NCI-H748 treated with DMSO at 0.1 percent for 48 hours (cell line): Measurements from ENCODE around the gene TNFRSF8.

Experiments used
- DNase-seq: peaks from one replicate; lab custom pipeline; 2025; lab: John Stamatoyannopoulos, UW

Gene TNFRSF8

GRCh38 chr1:12059722-12060464 lies 3.2 kb upstream of the TNFRSF8 start:
- DNase-seq = no peak

DNA sequence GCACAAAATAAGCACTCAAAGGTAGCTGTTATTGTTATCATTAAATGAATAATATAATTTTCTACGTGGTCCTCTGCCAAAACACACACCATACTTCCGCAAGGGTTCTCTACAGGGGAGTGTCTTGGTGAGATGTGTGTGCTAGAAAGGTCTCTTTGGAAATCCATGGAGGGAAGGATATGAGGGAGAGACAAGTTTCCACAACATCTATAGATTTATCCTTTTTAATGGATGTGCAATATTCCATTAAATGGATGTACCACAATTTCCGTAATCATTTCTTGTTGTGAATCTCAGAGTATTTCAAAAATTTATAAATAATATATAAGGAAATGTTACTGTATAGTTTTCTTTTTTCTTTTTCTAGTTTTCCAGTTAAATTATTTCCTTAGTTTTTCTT lies 2.6 kb upstream of the TNFRSF8 start:
- DNase-seq = no peak

DNA sequence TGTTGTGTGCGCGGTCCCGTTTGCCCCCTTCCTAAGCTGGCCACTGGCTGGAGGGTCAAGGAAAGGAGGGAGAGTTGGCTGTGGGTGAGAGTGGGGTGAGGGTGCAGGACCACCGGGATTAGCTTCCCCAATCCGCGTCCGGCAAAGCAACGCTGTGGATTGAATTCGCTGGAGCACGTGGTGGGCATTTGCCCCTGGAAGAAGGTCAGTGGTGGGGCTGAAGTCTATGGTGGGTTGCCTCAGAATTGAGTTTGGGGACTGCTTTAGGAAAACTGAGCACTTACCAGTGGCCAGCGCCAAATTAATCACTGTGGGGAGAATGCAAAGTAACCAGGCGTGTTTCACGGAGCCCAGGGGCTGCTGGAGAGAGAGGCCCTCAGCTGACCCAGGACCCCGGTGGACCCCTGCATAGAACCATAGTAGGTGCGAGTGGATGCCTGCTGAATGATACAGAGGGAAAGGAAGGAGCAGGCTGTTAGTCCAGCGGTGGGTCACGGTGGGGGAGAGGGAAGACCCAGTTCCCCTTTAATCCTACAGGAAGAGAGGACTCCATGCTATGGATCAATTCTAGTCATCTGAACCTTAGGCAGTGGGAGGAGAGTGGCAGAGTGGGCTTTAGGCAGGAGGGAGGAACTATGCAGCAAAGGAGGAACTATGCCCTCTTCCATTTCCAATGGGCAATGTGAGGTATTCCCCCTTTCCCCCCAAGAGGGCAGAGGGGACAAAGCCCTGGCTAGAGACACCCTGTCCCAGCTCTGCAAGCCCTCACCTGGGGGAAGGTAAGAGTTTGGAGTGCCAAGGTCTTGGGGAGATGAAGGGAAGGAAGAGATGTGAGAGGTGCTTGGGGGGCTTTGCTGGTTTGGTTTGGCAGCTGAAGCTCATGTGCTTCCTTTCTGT lies 1.2 kb downstream of the TNFRSF8 start:
- DNase-seq = no peak

DNA sequence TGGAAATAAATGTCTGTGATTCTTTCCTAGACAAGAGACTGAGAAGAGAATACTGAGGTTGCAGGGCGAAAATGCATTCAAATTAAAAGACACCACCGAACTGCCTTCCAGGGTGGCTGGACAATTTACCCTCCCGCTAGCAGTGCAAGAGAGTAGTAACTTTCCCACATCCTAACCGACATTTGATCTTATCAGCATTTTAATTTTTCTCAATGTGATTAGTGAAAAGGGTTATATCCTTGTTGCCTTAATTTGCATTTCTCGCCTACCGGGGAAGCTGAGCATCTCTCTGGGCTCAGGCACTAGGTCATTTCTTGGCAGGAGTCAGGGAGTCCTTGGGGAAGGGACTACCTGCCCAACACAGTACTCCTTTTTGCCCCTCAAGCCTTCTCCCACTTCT lies 2.8 kb downstream of the TNFRSF8 start:
- no peak for DNase-seq

- no peak for DNase-seq
Measured at GRCh38 chr1:12067900-12068821, 5.1 kb downstream of the TNFRSF8 start.

DNA sequence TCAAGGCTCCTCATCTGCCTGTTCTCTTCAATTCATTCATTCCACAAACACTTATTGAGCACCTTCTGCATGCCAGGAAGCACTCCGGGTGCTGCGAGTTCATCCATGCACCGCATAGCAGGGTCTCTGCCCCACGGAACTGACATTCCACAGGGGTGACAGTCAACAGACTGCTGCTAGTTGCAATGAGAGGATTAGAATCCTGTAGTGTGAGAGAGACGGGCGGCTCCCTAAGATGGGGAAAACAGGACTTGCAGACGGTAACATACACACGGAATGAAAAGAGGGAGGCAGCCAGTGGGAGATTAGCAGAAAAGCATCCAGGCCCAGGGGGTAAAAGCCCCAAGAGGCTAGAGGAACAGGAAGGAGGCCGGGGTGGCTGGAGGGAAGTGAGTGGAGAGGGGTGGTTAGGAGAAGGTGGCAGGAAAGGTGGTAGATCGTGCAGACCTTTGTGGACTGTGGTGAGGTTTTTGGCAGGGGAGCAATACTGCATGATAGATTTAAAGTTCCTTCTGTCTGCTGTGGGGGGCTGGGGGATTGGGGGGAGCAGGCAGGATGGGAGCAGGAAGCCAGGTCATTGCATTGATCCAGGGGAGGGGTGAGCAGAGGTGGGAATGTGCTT lies 6.6 kb downstream of the TNFRSF8 start:
- DNase-seq = no peak

GRCh38 chr1:12071892-12072291 lies 8.8 kb downstream of the TNFRSF8 start:
- no peak for DNase-seq

GRCh38 chr1:12072741-12073140 lies 9.6 kb downstream of the TNFRSF8 start:
- DNase-seq = no peak

- no peak for DNase-seq
Measured at GRCh38 chr1:12073796-12074195, 10.7 kb downstream of the TNFRSF8 start.

DNA sequence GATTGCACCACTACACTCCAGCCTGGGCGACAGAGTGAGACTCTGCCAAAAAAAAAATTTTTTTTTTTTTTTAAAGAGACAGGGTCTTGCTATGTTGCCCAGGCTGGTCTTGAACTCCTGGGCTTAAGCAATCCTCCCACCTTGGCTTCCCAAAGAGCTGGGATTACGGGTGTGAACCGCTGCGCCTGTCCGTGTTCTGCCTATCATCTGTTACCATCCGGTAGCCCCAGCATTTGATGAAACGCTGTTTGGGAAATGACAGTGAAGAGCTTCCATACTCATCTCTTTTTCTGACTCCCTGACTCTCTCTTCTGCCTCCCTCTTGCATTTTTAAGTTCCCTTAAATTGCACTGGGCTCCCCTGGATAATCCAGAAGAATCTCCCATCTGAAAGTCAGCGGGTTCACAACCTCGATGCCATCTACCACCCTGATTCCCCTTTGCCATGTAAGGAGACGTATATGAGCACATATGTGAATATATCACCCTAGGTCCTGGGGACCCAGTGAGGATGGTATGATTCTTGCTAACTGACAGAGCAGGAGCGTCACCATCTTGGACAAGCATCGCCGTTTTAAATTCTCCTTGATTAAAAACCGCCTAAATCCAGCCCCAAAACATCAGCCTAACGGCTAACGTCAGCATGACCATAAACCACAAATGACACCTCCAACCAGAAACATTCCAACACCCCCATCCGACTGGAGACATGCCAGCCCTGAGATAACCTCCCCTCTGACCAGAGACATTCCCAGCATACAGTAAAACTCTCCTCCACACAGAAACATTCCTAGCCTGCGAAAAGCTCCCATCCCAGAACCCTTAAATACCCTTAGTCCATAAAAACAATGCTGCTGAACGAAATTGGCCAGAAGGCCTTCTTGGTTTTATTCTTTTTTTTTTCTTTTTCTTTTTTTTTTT lies 12.4 kb downstream of the TNFRSF8 start:
- DNase-seq = no peak

DNA sequence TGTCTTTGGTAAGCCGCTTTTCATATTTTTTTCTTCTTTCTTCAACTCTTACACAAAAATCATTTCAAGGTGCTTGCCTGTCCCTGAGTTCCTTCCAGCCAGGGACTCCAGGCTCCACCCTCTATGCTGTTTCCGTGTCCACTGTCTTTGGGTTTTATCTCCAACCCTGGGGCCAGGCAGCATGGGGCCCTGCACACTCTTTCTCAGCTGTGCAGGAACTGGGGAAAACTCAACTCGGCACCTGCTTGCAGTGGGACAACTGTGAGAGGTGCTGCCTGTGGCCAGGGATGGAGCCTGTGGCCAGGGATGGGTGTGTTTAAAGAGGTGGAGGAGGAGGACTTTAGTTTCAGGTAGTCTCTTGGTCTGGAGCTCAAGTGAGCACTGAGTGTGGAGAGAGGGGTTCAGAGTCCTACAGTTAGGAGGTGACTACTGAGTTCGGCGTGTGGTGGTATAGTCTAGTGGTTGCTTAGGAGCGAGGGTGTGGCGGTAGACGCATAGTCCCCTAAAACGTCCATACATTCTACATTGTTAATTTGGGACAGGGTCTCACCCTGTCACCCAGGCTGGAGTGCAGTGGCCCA lies 13.4 kb downstream of the TNFRSF8 start:
- DNase-seq = no peak

- no peak for DNase-seq
Measured at GRCh38 chr1:12078575-12078937, 15.5 kb downstream of the TNFRSF8 start.

- no peak for DNase-seq
Measured at GRCh38 chr1:12078938-12079861, 16.1 kb downstream of the TNFRSF8 start.

DNA sequence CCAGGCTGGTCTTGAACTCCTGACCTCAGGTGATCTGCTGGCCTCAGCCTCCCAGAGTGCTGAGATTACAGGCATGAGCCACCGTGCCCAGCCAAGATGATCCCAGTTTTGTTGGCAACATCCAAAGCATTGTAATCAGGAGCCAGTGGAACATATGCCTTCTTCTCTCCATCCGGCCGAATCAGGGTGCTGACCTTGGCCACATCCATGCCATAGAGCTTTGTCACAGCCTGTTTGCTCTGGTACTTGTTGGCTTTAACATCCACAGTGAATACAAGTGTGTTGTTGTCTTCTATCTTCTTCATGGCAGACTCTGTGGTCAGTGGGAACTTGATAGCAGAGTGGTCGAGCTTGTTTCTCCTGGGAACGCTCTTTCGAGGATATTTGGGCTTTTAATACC lies 17.1 kb downstream of the TNFRSF8 start:
- DNase-seq = no peak

DNA sequence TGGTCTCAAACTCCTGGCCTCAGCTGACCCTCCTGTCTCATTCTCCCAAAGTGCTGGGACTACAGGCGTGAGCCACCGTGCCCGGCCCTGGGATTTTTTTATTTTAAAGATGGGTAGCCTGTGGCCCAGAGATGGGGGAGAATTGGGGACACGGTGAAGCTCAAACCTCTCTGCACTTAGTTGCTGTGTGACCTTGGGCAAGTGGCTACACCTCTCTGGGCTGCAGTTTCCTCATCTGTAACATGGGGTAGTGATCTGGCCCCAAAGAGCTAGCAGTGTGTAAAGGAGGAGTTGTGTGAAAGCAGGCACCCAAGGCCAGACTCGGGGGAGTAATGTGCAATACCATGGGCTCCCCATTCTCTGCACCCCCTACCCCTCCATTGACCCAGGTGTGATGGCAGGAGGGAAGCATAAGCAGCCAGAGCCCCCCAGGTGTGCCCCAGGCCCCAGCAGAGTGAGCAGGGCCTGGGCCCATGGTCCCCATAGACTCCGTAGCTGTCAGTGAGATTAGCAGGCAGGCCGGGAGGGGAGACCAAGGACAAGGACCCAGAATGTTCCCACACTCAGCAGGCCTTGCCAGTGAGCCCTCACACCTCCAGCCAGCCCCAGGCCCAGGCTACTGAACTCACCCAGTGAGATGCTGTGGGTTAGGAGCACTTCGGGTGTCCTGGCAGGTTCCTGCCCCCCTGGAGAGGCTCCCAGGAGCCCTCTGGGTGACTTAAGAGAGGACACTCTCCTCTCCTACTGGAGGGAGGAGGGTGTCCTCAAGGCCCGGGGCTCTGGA lies 17.9 kb downstream of the TNFRSF8 start:
- no peak for DNase-seq

DNA sequence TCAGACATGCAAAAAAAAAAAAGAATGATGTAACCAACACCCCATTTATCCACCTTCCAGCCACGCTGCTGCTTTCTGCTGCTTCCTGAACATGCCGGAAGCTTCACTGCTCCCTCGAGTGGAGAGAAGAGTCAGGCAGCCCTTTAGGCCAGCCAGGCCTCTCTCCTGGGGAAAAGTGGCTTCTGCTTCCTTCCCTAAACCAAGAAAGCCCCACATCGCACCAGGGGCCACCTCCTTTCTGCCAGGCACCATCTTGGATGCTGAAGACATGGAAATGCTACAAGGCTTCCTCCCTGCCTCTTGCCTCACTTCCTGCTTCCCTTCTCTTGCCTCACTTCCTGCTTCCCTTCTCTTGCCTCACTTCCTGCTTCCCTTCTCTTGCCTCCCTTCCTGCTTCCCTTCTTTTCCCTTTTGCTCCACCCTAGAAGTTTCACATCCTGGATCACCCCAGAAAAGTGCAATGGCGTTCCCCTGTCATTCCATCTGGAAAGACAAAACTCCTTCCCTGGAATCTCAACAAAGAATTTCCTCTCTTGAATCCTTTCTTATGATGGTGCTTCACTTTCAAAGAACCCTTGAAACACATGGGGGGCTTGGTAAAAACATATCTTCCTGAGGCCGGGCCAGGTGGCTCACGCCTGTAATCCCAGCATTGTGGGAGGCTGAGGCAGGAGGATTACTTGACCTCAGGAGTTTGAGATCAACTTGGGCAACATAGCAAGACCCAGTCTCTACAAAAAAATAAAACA lies 18.7 kb downstream of the TNFRSF8 start:
- DNase-seq = no peak

- DNase-seq = no peak
Measured at GRCh38 chr1:12082988-12083387, 19.9 kb downstream of the TNFRSF8 start.

DNA sequence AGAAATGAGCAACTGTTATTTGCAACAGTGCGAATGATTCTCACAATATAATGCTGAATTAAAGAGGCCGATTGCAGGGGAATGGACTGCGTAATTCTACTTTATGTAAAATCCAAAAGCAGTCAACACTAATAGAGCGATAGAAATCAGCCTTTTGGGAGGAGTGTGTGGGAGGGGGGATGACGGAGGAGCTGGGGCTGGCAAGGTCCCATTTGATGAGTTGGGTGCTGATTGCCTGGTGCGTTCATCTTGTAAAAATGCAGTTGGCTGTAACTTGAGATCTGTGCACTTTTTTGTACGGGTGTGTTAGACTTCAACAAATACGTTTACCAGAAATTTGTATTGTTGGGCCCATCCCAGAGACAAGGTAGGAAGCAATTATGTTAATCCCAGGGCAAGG lies 20.7 kb downstream of the TNFRSF8 start:
- no peak for DNase-seq
